ENCODE measurements around the gene ANO3.

ANO3 gene

GRCh38 chr11:26483108-26483507 is 151.2 kb downstream of the ANO3 start:
- in situ Hi-C loops (cut with MboI; ENCODE audit: low sequenced_read_pairs), result no loop called here

GRCh38 chr11:26490546-26490945 is 158.6 kb downstream of the ANO3 start:
- in situ Hi-C loops (cut with MboI; ENCODE audit: low sequenced_read_pairs), result no loop called here

DNA sequence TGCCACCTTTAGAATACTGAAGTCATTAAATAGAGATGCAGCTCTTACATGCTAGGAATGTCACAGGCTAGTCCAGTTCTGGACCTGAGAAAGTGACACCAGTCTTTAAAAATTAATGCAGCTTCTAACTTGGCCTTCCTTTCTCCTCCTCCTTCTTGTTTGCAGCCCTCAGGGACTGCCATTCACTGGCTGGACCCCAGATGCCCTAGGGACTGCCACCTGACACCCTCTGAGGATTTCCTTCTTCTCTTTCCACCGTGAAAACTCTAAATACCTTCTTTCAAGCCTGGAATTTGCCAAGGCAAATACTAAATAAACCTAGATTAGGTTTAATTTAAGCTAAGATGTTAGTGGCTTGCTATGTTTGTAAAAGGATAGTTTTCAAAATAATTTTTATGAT is 161.7 kb downstream of the ANO3 start:
- in situ Hi-C loops (cut with MboI; ENCODE audit: low sequenced_read_pairs), result no loop called here

DNA sequence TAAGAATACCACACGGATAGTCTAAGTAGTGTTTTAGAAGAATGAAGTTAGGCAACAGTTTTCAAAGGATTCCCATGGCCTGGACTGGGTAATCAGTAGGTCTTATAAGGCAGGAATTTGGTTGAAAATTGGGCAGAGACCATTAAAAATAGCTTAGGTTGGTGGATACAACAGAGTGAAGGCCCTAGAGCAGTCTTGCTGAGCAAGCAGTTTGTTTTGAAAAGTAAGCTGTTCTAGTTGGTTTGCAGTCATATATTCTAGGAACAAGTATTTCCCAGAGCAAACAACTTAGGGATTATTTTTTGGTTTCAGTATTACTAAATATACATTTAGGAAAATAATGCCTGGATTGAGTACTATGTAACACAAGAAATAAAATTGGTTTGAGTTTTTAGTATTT is 175.3 kb downstream of the ANO3 start:
- in situ Hi-C loops (cut with MboI; ENCODE audit: low sequenced_read_pairs), result no loop called here

GRCh38 chr11:26510164-26510563 is 178.2 kb downstream of the ANO3 start:
- in situ Hi-C loops (cut with MboI; ENCODE audit: low sequenced_read_pairs), result no loop called here

DNA sequence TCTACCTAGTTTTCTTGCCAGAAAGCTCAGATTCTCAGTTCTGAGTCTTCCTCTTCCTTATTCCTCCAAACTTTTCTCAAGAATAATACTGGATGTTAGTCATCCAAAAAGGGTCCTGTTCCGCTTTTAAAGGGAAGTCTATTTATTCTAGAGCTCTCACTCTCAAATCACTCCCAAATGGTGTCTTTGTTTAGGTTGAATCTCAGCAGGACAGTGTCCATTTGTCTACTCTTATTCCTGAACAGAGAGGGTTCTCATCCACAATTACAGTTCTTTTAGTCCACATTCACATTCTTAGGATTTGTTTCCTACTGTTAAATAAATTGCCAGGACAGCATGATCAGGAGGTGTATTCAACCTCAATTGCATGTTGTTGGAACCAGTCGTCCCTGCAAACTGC is 178.8 kb downstream of the ANO3 start:
- in situ Hi-C loops (cut with MboI; ENCODE audit: low sequenced_read_pairs), result no loop called here

GRCh38 chr11:26512196-26512595 is 180.3 kb downstream of the ANO3 start:
- in situ Hi-C loops (cut with MboI; ENCODE audit: low sequenced_read_pairs), result no loop called here

DNA sequence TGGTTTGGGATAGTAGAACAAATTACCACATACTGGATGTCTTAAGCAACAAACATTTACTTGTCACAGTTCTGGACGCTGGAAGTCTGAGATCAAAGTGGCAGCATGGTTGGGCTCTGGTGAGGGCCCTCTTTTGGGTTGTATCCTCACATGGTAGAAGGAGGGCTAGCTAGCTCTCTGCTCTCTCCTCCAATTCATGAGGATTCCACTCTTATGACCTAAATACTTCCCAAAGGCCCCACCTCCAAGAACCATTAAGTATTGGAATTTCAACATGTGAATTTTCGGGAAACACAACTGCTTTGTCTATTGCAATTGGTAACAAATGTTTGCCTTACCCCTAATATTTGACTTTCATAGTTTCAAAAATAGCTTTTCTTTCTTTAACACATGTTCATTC is 187.5 kb downstream of the ANO3 start:
- in situ Hi-C loops (cut with MboI; ENCODE audit: low sequenced_read_pairs), result no loop called here

DNA sequence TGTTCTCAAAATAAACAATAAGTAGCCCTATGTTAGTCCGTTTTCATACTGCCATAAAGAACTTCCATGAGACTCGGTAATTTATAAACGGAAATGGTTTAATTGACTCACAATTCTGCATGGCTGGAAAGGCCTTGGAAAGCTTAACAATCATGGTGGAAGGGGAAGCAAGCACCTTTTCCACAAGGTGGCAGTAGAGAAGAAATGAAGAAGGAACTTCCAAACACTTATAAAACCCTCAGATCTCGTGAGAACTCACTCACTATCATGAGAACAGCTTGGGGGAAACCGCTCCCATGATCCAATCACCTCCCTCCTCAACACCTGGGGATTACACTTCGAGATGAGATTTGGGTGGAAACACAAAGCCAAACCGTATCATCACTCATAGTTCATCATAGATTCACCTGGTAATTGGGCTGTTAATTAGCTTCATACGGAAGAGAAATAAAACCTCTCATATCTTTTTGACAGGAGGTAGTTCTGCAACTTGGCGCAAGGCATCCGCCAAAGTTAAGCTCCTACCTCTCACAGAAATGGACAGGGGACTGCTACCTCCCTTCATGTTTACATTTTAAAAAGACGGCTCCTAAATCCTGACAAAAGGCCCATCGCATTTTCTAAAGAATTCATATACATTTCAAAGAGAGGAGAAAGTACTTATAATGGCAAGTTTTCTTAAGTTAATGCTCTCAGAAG is 191.1 kb downstream of the ANO3 start:
- in situ Hi-C loops (cut with MboI; ENCODE audit: low sequenced_read_pairs), result no loop called here

- in situ Hi-C loops (cut with MboI; ENCODE audit: low sequenced_read_pairs), result no loop called here
Measured at GRCh38 chr11:26527685-26528084, 195.8 kb downstream of the ANO3 start.

DNA sequence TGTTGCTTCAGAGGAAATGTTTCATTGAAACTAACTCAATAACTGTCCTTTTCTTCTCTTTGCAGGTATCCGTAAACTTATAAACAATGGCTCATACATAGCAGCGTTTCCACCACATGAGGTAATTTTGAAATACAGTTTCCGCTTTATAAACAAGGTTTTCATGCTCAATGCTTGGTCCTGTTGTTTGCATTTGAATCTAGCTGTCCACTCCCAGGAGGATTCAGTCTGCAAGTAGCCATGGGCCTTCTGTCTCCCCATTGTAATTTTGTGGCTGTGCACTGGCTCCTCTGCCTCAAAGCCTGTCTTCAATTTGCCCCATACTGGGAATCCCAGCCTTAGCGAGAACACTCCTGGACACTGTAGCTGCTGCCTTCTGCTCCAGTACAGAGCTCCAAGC is 205.4 kb downstream of the ANO3 start:
- in situ Hi-C loops (cut with MboI; ENCODE audit: low sequenced_read_pairs), result no loop called here

- in situ Hi-C loops (cut with MboI; ENCODE audit: low sequenced_read_pairs), result no loop called here
Measured at GRCh38 chr11:26539517-26539916, 207.6 kb downstream of the ANO3 start.

DNA sequence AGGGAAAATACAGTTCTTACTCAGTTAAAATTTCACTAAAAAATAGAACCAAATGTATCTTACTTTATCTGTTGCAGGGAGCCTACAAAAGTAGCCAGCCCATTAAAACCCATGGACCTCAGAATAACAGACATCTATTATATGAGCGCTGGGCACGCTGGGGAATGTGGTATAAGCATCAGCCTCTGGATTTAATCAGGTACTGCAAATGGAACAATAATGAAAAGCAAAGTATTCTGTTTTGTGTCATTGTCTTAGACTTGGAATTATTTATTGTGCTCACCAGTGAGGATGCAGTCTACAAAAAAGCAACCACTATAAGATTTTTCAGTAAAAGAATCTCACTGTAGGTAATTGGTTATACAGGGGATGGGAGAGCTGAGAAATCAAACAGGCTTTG is 209.9 kb downstream of the ANO3 start:
- in situ Hi-C loops (cut with MboI; ENCODE audit: low sequenced_read_pairs), result no loop called here

GRCh38 chr11:26549176-26549575 is 217.2 kb downstream of the ANO3 start:
- in situ Hi-C loops (cut with MboI; ENCODE audit: low sequenced_read_pairs), result no loop called here

DNA sequence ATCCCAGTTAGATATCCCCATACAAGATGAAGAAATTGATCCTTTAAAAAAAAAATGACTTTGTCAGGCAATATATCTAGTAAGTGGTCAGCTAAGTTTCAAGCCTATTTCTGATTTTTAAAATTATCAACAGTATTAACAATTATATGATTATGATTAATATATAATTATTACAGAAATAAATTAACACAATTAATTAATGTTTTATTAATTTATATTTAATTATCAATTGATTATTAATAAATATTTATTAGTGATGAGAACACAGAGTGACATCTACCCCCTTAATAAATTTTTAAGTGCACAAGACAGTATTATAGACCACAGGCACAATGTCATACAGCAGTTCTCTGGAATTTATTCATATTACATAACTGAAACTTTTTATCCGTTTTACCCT is 218.1 kb downstream of the ANO3 start:
- in situ Hi-C loops (cut with MboI; ENCODE audit: low sequenced_read_pairs), result no loop called here

DNA sequence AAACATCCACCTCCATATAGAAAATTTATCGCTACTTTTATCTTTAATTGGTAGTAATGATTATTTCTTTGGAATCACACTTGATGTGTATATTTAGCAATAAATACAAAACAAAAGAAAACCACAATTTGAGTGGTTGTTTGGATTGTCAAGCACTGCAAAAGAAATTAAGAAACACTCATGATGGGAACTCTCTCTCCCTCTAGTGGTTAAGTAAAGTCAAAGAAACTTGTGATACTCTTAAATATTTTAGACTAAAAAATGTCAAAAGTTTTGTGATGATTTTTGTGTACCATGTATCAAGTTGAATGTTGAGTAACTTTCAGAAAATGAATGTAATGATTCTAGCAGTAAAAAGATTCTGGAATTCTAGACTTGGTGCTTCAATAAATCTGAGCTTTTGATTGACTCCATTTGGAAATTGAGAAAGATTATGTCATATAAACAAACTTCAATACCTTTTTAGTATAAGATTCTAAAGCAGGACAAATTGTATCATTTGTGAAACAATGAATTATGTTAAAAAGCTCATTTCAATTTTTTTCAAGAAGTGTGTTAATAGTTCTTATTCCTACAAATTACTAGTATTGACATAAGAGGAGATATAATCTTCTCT is 219.4 kb downstream of the ANO3 start:
- in situ Hi-C loops (cut with MboI; ENCODE audit: low sequenced_read_pairs), result no loop called here

- in situ Hi-C loops (cut with MboI; ENCODE audit: low sequenced_read_pairs), result no loop called here
Measured at GRCh38 chr11:26553182-26553581, 221.3 kb downstream of the ANO3 start.

DNA sequence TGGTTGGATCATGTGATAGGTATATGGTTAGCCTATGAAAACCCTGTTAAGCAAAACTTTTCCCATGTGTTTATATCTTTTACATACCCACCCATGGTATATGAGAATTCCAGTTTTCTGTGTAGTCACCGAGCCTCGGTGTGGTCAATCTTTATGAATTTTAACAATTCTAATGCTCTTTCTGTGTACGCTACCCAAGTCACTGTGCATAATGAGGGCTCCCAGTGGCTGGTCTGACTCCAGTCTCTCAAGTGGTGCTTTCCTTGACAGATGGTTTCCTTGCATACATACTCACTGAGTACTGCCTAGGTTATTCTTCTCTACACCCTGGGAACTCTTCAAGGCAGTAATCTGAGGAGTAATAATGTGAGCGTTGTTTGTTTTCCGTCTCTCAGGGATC is 222.5 kb downstream of the ANO3 start:
- in situ Hi-C loops (cut with MboI; ENCODE audit: low sequenced_read_pairs), result no loop called here

- in situ Hi-C loops (cut with MboI; ENCODE audit: low sequenced_read_pairs), result no loop called here
Measured at GRCh38 chr11:26556582-26556981, 224.7 kb downstream of the ANO3 start.

GRCh38 chr11:26557666-26558065 is 225.7 kb downstream of the ANO3 start:
- in situ Hi-C loops (cut with MboI; ENCODE audit: low sequenced_read_pairs), result no loop called here

DNA sequence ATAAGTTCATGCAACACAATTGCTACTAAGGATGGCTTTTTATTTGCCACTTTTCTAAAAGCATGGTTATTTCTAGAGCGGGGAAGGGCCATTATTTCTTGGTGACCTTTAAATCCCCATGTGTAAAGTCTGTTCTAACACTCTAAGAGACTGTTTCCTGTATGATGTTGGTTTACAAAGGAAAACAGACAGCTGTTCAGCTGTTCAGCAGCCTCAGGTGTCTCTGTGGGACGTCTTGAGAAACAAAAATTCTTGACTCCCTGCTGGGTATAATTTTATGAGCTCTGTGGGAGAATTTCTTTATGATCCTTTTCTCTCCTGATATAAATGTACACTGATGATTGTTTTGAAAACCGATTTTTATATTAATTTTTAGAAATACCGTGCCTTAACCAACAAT is 226.3 kb downstream of the ANO3 start:
- in situ Hi-C loops (cut with MboI; ENCODE audit: low sequenced_read_pairs), result no loop called here

DNA sequence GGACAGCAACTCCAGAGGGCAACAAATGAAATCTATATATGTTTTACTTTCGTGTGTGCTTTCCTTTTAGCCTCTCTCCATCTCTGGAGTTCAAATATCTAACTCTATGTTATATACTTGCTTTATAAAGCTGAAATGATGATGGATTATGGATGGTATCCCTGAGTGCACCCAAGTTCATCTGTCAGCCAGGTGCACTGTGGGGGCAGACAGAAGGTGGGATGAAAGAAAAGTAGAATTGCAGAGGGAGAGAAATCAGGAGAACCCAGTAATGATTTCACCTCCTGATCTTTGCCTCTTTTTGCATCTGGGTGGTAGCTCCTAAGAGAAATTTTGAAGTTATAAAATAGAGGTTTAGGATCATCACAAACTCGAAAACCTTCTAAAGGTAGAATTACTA is 237.7 kb downstream of the ANO3 start:
- in situ Hi-C loops (cut with MboI; ENCODE audit: low sequenced_read_pairs), result no loop called here
